ENCODE data around the gene ENTPD6. TPM values are rescaled to one million over a fixed set of nuclear protein-coding genes. Genes with fewer than 3 reads are reported as not detected.

The ENTPD6 gene
- total RNA-seq, 1 donor from 2014 or later, result 43.7 TPM

DNA sequence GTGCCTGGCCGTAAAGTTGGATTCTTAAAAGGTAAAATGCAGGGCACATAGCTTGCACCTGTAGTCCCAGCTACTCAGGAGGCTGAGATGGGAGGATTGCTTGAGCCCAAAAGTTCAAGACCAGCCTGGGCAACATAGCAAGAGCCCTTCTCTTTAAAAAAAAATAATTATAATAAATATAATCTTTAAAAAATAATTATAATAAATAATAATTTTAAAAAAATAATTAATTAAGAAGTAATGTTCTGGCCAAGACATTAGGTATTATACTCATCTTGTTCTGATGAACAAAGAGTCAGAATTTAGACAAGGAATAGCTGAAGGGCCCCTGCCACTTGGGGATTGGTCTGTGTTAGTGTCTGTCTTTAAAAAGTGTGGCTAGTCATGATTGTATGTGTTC, 13.9 kb downstream of the ENTPD6 start:
- no peak for DNase-seq

DNA sequence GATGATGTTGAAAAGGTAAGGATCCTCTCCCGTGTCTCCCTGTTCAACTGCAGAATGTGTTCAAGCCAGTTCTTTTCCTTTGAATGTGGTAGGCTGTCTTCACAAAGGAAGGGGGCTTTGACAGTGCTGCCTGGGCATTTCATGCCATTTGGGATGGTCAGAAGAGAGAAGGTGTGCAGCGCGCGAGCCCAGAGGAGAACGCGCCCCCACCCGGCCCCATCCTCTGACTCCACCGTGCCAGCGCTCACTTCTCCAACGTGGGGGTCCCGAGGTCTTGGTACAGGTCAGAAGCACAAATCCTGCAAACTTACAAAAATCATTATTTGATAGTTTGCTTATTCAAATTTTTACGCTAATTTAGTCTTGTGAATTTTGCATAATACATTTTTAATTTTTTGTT, 14.4 kb downstream of the ENTPD6 start:
- no peak for DNase-seq

DNA sequence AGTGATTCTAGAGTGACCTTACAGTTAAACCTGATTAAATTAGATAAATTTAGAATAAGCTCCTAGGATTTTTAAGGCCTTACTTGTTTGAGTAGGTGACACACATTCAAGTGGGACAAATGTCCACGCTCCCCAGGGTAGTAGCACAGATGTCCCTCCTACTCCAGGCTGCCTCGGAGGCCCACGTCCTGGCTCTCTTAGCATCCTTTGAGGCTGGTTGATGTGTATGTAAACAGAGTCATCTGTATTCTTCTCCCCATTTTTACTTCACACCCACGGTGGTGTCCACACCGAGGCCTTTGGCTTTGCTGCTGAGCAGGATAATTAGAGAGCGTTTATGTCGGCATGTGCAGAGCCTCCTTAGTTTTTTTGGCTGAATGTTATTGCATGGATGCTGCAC, 15.8 kb downstream of the ENTPD6 start:
- no peak for DNase-seq

DNA sequence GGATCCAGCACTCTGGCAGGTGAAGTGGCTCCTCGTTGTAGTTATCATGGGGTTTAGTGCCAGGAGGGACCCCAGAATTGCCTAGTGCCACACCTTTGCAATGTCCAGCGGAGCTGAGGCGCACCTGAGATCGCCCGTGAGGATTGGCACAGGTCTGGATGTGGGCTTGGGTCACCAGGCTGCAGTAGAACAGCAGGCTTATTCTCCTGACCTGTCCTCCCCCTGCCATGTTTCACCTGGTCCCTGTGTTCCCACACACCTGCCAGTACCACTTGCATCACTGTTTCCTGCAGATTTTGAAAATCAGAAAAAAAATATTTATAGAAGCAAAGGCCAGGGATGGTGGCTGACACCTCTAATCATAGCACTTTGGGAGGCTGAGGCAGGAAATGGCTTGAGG, 16.7 kb downstream of the ENTPD6 start:
- DNase-seq, result no peak

DNA sequence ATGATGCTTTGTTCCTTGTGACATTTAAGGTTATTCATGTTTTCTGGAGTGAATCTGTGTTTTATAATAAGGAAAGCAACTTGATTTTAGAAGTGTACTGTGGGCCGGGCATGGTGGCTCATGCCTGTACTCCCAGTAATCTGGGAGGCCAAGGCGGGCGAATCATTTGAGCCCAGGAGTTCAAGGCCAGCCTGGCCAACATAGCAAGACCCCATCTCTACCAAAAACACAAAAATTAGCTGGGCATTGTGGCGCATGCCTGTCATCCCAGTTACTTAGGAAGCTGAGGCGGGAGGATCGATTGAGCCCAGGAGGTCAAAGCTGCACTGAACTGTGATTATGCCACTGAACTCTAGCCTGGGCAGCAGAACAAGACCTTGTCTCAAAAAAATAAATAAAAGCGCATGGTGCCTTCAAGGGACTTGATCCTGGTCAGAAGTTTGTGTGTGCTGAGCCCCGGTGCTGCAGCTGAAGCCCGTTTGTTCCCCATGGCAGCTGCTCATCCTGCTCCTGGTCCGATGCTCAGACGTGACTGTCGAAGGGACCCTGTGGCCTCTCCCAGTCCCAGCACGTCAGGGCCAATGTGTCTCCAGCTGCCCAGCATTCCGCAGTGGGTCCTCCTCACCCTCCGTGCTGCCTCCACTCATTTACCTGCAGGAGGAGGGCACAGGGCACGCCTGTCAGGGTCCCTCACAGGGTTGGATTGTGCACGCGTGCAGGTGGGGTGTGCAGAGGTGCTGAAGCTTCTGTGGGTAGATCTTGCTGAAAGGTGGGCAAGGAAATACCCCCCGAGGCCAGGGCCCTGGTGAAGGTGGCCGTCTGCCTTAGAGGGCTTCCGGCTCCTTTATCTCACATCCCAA, 18.3 kb downstream of the ENTPD6 start:
- no peak for DNase-seq

DNA sequence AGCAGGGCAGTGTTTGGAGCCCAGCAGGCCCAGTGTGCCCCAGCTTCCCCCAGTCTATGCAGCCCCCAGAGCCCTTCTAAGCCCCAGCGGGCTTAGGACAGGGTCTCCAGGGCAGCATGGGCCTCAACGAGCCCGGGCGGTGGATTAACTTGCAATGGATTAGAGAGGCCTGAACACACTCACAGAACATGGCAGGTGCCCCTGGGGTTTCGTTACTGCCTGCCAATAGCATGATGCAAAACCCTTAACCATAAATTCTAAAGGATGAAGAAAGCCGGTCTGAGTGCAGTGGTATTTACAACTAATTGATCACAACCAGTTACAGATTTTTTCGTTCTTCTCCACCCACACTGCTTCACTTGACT, 18.9 kb downstream of the ENTPD6 start:
- no peak for DNase-seq

DNA sequence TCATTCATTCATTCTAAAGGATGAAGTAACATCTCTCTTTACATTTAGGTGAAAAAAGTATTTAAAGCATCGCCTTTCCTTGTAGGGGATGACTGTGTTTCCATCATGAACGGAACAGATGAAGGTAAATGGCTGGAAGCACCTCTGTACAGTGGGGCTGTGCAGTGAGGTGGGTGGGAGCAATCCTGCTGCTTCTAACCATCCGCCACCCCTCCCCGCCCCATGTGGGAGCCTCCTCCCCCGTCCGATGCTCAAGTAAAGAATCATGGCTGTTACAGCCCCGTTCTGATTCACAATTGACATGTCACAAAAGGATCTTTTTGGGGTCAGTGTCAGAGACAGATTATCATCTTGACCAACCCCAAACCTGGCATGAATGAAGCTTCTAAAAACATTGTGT, 19.3 kb downstream of the ENTPD6 start:
- DNase-seq, result no peak

DNA sequence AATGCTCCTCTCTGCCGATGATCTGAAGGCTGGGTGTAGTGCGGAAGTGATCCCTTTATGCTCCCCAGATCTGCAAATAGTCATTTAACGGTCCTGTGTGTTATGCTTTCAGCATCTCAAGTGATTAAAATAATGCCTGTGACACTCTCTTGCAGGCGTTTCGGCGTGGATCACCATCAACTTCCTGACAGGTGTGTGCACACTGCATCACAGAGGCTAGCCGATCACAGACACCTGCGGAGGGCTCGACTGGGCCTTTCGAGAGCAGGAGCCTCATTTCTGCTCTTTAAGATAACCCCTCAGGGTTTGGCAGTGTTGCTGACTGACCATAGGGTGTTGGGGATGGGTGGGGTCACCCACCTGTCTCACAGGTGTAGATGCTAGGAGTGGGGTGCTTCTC, 20.0 kb downstream of the ENTPD6 start:
- no peak for DNase-seq

DNA sequence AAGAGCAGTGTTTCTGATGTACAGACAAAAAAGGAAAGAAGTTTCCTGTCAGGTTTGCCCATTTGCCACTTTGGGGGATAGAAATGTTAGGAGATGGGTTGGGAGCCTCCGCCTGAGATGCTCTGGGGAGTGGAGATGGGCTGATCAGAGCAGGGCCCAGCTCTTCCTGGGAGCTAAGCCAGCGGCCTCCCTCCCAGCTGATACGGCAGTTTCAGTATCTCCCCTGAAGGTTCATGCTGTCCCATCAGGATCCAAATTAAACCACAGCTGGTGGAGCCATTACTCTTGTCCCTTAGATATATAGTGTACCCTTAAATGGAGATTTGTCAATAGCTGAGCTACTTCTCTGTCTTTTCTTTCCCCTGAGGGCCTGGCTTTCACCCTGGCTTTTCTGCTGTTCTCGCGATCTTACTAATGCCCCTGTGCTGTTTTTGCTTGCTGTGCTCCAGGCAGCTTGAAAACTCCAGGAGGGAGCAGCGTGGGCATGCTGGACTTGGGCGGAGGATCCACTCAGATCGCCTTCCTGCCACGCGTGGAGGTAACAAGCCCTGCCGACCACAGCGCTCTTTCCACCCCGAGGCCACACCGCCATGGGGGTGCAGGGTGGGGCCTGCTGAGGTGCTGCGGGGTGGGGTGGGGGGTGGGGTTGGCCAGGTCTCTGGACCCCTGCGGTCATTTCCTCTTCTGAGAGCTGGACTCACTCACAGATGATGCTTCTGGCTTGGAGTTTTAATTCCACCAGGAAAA, 20.9 kb downstream of the ENTPD6 start:
- no peak for DNase-seq

DNA sequence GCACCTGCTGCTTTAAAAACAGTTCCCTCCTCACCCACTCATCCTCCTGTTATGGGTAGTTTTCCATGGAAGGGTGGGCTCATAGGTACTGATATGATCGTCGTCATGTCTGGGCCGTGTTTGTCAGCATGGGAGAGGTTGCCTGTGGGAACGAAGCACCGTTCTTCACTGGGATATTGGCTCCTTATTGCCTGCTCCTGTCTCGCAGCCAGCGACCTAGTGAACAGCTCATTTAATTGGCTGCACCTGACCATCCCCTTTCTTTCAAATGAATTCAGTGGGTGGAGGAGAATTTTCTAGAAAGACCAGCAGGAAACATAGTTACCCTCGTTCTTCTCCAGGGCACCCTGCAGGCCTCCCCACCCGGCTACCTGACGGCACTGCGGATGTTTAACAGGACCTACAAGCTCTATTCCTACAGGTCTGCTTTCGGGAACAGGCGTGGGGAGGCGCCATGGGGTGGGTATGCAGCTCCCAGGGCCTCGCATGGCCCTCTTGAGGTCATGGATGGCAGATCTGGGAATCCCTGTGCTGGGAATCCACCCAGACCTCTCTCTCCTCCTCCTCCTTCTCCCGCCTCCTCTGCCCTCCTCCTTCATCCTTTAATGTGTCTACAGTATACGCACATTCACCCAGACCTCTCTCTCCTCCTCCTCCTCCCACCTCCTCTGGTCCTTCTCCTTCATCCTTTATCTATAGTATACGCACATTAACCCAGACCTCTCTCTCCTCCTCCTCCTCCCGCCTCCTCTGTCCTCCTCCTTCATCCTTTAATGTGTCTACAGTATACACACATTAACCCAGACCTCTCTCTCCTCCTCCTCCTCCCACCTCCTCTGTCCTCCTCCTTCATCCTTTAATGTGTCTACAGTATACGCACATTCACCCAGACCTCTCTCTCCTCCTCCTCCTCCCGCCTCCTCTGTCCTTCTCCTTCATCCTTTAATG, 21.9 kb downstream of the ENTPD6 start:
- no peak for DNase-seq

DNA sequence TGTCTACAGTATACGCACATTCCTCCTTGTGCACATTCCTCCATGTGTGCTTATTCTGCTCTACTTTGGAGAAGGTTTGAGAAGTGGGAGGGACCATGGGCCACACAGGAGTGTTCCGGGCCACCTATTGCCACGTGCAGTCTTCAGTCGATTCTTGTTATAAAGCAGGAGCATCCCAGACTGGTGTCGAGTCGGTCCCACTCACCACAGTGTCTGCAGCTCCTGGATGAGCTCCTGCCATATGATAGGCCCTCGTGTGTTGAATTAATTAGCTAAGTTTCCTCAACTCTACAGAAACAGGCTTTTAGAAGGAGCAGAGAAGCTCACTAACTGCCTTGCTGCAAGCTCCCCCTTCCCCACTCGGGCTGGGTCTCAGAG, 22.6 kb downstream of the ENTPD6 start:
- DNase-seq, result no peak

DNA sequence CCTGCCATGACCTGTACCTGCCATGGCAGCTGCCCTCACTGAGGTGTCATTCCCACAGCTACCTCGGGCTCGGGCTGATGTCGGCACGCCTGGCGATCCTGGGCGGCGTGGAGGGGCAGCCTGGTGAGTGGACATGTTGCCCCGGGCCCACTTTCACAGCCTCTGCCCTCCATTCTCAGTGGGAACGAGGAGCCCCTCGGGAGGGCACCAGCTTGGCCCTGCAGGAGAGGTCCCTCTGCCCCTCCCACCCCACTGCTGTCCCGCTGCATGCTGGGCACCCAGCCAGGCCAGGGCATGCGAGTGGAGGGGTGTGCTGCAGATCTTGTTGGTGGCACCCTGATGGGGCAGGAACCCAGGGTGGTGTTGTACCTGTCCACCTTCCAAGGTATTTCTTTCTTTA, 23.0 kb downstream of the ENTPD6 start:
- no peak for DNase-seq

DNA sequence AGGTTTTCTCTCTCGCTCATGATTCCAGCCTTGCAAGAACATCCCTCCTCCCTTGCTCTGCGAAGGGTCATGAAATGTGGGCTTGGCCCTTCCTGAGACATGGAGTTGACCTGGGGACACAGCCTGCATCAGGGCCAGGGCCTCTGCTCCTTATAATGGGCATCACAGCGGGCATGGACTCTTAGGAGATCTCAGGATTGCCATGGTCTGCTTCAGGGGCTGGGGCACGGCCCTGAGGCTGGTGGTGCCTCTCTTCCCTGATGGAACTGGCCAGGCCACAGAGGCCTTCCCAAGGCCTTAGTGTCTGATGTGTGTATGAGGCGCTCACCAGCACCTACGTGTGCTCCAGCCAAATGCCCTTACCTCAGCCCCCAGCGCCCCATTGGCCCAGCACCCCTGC, 23.9 kb downstream of the ENTPD6 start:
- no peak for DNase-seq

DNA sequence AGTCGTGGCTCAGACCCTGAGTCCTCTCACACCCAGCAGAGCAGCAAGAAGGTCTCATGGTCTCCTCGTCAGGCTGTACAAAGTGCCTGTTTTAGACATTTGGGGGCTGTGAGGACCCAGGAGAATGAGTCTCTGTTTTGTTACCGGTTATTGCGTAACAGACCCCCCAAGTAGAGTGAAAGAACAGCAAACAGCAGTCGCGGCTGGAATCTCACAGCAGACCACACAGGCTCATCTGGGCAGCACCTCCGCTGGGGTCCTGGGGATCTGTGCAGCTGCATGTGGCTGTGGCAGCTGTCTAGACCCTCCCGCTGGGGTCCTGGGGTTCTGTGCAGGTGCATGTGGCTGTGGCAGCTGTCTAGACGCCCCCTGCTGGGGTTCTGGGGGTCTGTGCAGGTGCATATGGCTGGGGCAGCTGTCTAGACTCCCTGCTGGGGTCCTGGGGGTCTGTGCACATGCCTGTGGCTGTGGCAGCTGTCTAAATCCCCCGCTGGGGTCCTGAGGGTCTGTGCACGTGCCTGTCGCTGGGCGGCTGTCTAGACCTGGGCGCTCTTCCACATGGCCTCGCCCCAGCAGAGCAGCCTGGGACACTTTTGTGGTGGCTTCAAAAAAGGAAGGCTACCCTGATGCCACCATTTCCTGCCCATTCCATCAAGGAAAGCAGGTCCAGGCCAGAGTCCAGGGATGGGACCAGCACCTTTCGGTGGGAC, 24.7 kb downstream of the ENTPD6 start:
- no peak for DNase-seq

DNA sequence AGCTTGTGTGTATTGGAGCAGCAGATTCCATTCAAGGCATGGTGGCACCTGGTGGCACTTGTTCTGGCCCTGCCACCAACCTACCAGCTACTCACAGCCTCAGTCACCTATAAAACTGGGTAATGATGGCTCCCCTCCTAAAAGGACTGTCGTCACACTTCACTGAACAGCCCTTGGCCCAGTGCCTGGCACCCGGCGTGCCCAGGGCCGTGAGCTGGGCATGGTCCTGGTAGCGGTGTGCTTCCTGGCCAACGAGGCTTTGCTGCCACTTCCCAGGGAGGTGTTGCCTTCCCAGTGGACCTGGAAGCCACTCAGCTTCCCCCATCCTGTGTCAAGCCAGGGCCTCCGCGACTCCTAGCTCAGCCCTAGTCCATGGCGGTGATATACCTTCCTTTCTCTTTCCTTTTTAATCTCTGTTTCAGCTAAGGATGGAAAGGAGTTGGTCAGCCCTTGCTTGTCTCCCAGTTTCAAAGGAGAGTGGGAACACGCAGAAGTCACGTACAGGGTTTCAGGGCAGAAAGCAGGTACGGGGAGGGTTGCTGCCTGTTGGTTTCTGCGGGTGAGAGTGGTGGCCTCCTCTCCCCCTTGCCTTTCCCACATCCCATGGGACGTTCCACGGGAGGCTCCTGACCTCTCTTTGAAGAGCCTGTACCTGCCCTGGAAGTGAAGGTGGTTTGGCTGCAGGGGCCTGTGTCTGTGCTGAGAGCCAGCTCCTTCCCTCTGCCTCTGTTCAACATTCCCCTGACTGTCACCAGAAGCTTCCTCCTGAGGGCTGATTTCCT, 25.5 kb downstream of the ENTPD6 start:
- no peak for DNase-seq

DNA sequence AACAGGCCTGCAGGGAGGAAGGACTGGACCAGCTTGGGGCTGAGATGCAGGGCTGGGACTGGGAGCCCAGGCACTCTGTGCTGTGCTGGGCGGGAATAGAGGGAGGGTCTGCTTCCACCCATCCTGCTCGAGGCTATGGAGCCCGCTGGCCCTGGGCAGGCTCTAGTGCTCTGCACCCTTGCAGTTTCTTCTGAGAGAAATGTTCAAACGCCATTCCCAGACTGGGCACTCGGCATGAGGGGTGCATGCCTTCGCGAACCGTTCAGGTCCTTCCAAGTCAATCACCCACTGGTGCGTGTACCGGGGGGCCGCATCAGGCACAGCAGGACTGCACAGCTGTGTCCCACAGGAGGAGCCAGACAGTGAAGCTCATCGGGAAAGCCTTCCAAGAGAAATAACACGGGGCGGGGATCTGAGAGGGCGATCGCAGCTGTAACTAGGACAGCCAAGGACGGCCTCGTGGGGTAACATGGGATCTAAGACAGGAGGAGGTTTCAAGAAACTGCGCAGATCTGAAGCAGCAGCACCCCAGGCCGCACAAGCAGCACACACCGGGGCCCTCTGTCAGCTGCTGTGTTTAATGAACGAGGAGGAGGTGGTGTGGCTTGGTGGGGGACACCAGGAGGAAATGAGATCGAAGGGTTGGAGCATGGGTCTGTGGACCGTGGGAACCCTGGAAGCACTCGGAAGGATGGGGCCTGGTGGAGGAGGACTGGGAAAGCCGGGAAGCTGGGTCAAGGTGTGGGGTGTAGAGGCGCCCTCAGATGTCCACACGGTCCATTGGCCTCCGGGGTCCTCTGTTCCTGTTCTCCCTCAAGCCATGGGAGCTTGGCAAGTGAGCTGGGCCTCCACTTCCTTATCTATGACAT, 26.3 kb downstream of the ENTPD6 start:
- no peak for DNase-seq

DNA sequence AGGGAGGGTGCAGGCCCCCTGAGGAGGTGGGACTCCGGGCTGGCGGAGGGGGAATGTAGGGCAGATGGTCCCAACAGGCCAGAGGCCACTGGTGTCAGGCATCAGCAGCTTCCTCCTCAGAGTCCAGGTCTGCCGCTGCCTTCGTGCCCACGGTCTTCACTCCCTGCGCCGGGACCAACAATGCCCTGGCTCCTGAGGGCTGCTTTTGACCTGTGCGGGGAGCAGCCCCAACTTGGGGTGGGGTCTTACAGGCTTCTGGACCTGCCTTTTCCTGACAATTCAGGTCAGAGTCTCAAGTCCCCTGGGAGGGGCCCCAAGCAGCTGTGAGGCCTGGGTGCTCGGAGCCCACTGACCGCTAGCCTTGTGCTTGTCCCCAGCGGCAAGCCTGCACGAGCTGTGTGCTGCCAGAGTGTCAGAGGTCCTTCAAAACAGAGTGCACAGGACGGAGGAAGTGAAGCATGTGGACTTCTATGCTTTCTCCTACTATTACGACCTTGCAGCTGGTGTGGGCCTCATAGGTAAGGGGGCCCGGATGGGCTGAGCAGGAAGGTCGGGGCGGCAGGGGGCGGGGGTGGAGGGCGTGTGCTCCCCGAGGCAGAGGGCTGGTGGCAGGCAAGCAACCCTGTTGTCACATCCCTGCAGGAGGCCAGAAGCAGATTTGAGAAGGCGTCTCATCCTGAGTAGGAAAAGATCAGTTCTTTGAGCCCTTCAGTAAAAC, 27.1 kb downstream of the ENTPD6 start:
- no peak for DNase-seq

DNA sequence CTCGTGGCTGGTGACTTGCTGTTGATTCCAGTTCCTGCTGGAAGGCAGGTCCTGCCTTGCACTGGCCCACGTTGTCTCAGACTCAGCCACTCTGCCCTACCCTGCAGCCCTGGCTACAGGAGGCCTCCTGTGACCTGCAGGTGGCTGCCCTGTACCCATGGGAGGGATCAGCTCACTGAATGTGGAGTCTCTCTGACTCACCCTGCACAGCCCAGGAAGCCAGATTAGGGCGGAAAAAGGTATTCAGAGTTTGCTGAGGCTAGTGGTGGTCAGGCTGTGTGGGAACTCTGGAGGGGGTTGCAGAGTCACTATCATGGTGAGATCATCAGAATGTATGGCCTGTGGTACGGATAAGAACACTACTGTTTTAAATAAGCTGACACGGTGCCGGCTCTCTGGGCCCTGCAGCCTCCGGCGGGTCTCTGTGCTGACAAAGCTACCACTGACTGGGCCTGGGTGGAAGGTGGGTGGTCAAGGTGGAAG, 27.7 kb downstream of the ENTPD6 start:
- no peak for DNase-seq

All from occipital lobe (tissue), 2 donors.